Measurements from ENCODE around the gene ENPP4.

DNA sequence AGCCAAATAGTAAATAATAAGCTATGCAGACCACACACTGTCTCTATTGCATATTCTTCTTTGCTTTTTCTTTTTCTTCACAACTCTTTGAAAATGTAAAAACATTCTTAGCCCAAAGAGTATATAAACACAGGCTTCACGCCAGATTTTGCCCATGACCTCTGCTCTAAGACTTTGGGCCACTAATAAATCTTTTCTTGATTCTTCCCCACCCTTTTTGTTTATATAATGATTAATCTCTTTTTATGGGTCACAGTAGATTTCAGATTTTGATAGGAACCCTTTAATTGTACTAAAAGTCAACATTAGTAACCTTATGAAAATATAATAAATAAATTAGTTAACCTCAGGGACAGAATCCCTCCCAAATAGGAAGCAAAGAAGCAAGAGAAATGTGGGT is 56.8 kb downstream of the ENPP4 start:
- TF ChIP-seq, protein P1, sequence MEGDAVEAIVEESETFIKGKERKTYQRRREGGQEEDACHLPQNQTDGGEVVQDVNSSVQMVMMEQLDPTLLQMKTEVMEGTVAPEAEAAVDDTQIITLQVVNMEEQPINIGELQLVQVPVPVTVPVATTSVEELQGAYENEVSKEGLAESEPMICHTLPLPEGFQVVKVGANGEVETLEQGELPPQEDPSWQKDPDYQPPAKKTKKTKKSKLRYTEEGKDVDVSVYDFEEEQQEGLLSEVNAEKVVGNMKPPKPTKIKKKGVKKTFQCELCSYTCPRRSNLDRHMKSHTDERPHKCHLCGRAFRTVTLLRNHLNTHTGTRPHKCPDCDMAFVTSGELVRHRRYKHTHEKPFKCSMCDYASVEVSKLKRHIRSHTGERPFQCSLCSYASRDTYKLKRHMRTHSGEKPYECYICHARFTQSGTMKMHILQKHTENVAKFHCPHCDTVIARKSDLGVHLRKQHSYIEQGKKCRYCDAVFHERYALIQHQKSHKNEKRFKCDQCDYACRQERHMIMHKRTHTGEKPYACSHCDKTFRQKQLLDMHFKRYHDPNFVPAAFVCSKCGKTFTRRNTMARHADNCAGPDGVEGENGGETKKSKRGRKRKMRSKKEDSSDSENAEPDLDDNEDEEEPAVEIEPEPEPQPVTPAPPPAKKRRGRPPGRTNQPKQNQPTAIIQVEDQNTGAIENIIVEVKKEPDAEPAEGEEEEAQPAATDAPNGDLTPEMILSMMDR (tag by site-specific recombination; IDR thresholded peaks at IDR 0.05) = no peak
- TF ChIP-seq PBX3 (CRISPR knock-in tag; IDR thresholded peaks at IDR 0.05) (no peak), ZNF302 (tag by site-specific recombination; IDR thresholded peaks at IDR 0.05; ENCODE audit: low read depth) (no peak), ZNF274 (IDR thresholded peaks at IDR 0.05; ENCODE audit: low read length) (no peak), ZNF274 (tag by site-specific recombination; IDR thresholded peaks at IDR 0.05; ENCODE audit: borderline replicate concordance) (no peak), ZNF580 (tag by site-specific recombination; IDR thresholded peaks at IDR 0.05) (no peak), ZNF24 (tag by site-specific recombination; IDR thresholded peaks at IDR 0.05) (no peak)
